Vagina (tissue), 2 donors: ENCODE data around the gene TMEM98.

ENCODE experiments used
- POLR2AphosphoS5 ChIP-seq, 2 donors: sonication (generic); formaldehyde crosslinking; IDR thresholded peaks; one replicate each; pipeline ENCODE4 v1.9.0; 2017; ENCODE audit warnings: antibody characterized with exemption in 2 of 2, mild to moderate bottlenecking in 2 of 2, low read depth in 1 of 2; ENCODE audit not compliant: insufficient read depth in 1 of 2
- TF ChIP-seq, protein P1 (sequence below), 3 experiments: fragments of 450-650 bp in 2 of 3; fragments of 200-600 bp in 1 of 3; sonication (generic) in 1 of 3; IDR thresholded peaks; one replicate each; pipeline ENCODE4 v1.5.1; 2017 to 2019; ENCODE audit warnings: antibody characterized with exemption in 3 of 3, mild to moderate bottlenecking in 2 of 3, moderate library complexity in 2 of 3

DNA sequence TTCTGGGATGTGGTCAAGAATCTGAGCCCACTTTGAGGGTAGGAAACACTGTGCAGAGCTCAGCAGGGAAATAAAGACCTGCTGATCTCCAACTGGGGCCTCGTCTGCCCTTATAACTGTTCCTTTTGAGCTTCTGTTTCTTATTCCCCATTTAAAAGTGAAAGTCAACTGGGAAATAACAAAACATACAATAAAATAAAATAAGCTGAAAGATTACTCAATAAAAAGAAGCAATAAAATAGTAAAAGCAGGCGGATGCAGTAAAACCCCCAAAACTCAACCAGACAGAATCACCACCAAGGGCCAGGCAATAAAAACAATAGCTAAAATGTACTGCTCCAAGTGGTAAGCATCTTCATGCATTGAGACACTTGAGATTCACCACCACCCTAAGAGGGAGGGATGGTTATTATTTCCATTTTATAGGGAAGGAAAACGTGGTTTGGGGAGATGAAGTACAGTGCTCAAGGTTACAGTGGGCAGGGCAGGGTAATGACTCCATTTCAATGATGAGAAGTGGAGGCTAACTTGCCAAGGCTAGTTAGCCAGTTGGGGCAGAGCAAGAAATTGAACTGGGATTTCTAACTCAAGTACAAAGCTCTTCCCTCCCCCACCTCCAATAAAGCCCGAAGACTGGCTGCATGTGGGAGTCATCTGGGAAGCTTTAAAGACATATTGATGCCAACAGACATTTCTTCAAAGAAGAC lies 57.2 kb downstream of the TMEM98 start:
- TF ChIP-seq, protein P1, sequence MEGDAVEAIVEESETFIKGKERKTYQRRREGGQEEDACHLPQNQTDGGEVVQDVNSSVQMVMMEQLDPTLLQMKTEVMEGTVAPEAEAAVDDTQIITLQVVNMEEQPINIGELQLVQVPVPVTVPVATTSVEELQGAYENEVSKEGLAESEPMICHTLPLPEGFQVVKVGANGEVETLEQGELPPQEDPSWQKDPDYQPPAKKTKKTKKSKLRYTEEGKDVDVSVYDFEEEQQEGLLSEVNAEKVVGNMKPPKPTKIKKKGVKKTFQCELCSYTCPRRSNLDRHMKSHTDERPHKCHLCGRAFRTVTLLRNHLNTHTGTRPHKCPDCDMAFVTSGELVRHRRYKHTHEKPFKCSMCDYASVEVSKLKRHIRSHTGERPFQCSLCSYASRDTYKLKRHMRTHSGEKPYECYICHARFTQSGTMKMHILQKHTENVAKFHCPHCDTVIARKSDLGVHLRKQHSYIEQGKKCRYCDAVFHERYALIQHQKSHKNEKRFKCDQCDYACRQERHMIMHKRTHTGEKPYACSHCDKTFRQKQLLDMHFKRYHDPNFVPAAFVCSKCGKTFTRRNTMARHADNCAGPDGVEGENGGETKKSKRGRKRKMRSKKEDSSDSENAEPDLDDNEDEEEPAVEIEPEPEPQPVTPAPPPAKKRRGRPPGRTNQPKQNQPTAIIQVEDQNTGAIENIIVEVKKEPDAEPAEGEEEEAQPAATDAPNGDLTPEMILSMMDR (IDR thresholded peaks at IDR 0.05) = no peak
- no peak for TF ChIP-seq POLR2AphosphoS5 (IDR thresholded peaks at IDR 0.05; ENCODE audit: insufficient read depth in 1 of 2, low read depth in 1 of 2)
